H1 (cell line): ENCODE measurements around the gene PLK5. TPM values are rescaled to one million over a fixed set of nuclear protein-coding genes. Genes with fewer than 3 reads are reported as not detected.

Experiments
- POU5F1 ChIP-seq: IDR thresholded peaks from 2 replicates; pipeline ENCODE4 v1.6.1; 2011; ENCODE audit warnings: low read depth, mild to moderate bottlenecking, low read length, moderate library complexity
- ZNF274 ChIP-seq: IDR thresholded peaks from 2 replicates; pipeline ENCODE4 v1.7.0; 2012; ENCODE audit warnings: low read length, borderline replicate concordance; ENCODE audit errors: extremely low read depth
- polyA plus RNA-seq, 7 experiments: library from polyadenylated mRNA; depleted of rRNA in 3 of 7; stranded (reverse) in 5 of 7; unstranded in 2 of 7; fragments of >200 nt in 5 of 7; fragments of 200-250 nt in 2 of 7; gene quantifications; 1 replicate in 5 of 7; 2 replicates in 1 of 7; 4 replicates in 1 of 7; pipeline versions ENCODE4 v1.2.1 to v1.2.3, GENCODE V29; 2011 to 2013; ENCODE audit warnings: missing spikeins in 2 of 7, mixed read lengths in 2 of 7
- total RNA-seq: library from RNA; stranded (reverse); fragmentation: NEBNext Ultra II Directional; extraction: Animal tissue kit (Norgen Biotek cat#: 25700); gene quantifications from 2 replicates; pipeline ENCODE4 v1.2.1, GENCODE V29; 2021
- TF ChIP-seq, protein P1 (sequence below): fragments of 300-600 bp; sonication (generic); IDR thresholded peaks from 2 replicates; pipeline ENCODE4 v1.7.1; 2012; ENCODE audit warnings: low read length, moderate library complexity, mild to moderate bottlenecking, inconsistent platforms; ENCODE audit not compliant: insufficient replicate concordance

The PLK5 gene
- total and polyA plus RNA-seq, 2 of the 8 experiments (the other 6 are each of a cell fraction or from before 2014, with no cell fraction given) = 0.43 to 0.45 TPM

- TF ChIP-seq, protein P1, sequence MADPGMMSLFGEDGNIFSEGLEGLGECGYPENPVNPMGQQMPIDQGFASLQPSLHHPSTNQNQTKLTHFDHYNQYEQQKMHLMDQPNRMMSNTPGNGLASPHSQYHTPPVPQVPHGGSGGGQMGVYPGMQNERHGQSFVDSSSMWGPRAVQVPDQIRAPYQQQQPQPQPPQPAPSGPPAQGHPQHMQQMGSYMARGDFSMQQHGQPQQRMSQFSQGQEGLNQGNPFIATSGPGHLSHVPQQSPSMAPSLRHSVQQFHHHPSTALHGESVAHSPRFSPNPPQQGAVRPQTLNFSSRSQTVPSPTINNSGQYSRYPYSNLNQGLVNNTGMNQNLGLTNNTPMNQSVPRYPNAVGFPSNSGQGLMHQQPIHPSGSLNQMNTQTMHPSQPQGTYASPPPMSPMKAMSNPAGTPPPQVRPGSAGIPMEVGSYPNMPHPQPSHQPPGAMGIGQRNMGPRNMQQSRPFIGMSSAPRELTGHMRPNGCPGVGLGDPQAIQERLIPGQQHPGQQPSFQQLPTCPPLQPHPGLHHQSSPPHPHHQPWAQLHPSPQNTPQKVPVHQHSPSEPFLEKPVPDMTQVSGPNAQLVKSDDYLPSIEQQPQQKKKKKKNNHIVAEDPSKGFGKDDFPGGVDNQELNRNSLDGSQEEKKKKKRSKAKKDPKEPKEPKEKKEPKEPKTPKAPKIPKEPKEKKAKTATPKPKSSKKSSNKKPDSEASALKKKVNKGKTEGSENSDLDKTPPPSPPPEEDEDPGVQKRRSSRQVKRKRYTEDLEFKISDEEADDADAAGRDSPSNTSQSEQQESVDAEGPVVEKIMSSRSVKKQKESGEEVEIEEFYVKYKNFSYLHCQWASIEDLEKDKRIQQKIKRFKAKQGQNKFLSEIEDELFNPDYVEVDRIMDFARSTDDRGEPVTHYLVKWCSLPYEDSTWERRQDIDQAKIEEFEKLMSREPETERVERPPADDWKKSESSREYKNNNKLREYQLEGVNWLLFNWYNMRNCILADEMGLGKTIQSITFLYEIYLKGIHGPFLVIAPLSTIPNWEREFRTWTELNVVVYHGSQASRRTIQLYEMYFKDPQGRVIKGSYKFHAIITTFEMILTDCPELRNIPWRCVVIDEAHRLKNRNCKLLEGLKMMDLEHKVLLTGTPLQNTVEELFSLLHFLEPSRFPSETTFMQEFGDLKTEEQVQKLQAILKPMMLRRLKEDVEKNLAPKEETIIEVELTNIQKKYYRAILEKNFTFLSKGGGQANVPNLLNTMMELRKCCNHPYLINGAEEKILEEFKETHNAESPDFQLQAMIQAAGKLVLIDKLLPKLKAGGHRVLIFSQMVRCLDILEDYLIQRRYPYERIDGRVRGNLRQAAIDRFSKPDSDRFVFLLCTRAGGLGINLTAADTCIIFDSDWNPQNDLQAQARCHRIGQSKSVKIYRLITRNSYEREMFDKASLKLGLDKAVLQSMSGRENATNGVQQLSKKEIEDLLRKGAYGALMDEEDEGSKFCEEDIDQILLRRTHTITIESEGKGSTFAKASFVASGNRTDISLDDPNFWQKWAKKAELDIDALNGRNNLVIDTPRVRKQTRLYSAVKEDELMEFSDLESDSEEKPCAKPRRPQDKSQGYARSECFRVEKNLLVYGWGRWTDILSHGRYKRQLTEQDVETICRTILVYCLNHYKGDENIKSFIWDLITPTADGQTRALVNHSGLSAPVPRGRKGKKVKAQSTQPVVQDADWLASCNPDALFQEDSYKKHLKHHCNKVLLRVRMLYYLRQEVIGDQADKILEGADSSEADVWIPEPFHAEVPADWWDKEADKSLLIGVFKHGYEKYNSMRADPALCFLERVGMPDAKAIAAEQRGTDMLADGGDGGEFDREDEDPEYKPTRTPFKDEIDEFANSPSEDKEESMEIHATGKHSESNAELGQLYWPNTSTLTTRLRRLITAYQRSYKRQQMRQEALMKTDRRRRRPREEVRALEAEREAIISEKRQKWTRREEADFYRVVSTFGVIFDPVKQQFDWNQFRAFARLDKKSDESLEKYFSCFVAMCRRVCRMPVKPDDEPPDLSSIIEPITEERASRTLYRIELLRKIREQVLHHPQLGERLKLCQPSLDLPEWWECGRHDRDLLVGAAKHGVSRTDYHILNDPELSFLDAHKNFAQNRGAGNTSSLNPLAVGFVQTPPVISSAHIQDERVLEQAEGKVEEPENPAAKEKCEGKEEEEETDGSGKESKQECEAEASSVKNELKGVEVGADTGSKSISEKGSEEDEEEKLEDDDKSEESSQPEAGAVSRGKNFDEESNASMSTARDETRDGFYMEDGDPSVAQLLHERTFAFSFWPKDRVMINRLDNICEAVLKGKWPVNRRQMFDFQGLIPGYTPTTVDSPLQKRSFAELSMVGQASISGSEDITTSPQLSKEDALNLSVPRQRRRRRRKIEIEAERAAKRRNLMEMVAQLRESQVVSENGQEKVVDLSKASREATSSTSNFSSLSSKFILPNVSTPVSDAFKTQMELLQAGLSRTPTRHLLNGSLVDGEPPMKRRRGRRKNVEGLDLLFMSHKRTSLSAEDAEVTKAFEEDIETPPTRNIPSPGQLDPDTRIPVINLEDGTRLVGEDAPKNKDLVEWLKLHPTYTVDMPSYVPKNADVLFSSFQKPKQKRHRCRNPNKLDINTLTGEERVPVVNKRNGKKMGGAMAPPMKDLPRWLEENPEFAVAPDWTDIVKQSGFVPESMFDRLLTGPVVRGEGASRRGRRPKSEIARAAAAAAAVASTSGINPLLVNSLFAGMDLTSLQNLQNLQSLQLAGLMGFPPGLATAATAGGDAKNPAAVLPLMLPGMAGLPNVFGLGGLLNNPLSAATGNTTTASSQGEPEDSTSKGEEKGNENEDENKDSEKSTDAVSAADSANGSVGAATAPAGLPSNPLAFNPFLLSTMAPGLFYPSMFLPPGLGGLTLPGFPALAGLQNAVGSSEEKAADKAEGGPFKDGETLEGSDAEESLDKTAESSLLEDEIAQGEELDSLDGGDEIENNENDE = no peak
- TF ChIP-seq ZNF274 (no peak), POU5F1 (no peak)
Observed at GRCh38 chr19:1567848-1568227, 44.0 kb downstream of the PLK5 start (continued).
